Measurements from ENCODE around the gene MARK3.

DNA sequence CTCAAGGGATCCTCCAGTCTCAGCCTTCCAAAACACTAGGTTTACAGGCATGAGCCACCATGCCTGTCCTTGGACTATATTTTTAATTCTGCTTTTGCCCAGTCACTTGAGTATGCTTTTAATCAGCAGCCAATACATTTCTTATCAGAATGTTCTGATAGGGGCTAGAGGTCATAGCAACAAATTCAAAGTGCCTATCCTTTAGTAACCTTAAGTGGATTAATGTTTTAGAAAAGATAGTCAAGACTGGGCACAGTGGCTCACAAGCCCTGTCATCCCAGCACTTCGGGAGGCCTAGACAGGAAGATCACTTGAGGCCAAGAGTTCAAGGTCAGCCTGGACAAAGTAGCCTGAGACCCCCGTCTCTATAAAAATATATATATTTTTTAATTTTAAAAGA is 100.3 kb downstream of the MARK3 start:
- TF ChIP-seq EZH2 (IDR thresholded peaks at IDR 0.05; ENCODE audit: low read depth) = no peak
- TF ChIP-seq, protein P1, sequence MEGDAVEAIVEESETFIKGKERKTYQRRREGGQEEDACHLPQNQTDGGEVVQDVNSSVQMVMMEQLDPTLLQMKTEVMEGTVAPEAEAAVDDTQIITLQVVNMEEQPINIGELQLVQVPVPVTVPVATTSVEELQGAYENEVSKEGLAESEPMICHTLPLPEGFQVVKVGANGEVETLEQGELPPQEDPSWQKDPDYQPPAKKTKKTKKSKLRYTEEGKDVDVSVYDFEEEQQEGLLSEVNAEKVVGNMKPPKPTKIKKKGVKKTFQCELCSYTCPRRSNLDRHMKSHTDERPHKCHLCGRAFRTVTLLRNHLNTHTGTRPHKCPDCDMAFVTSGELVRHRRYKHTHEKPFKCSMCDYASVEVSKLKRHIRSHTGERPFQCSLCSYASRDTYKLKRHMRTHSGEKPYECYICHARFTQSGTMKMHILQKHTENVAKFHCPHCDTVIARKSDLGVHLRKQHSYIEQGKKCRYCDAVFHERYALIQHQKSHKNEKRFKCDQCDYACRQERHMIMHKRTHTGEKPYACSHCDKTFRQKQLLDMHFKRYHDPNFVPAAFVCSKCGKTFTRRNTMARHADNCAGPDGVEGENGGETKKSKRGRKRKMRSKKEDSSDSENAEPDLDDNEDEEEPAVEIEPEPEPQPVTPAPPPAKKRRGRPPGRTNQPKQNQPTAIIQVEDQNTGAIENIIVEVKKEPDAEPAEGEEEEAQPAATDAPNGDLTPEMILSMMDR (conservative IDR thresholded peaks at IDR 0.05) = no peak

All from PC-9 (cell line).